GM12874 (cell line): ENCODE data around the gene DNAH14.

Source experiments
- TF ChIP-seq, protein P1 (sequence below): IDR thresholded peaks from 2 replicates; pipeline ENCODE4 v1.5.1; 2011; ENCODE audit warnings: low read depth, mild to moderate bottlenecking, control low read depth, low read length, moderate library complexity; ENCODE audit not compliant: insufficient read depth

The DNAH14 gene

DNA sequence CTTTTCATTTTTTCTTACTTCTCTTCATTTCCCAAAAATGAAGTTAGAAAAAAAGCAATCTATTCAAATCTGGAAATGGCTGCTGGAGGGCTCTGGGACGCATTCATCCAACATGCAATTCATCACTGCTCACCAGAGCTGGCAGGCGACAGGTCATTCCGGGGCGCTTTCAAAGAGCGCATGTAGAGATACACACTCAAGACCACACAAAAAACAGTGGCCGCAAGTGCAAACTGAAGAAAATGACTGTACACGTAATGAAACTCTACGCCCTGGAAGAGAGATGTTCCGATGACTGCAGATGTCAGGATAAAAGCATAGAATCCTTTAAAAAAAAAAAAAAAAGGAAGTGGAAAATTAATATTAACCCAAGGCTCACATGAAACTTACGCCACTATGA is 482.8 kb downstream of the DNAH14 start:
- TF ChIP-seq, protein P1, sequence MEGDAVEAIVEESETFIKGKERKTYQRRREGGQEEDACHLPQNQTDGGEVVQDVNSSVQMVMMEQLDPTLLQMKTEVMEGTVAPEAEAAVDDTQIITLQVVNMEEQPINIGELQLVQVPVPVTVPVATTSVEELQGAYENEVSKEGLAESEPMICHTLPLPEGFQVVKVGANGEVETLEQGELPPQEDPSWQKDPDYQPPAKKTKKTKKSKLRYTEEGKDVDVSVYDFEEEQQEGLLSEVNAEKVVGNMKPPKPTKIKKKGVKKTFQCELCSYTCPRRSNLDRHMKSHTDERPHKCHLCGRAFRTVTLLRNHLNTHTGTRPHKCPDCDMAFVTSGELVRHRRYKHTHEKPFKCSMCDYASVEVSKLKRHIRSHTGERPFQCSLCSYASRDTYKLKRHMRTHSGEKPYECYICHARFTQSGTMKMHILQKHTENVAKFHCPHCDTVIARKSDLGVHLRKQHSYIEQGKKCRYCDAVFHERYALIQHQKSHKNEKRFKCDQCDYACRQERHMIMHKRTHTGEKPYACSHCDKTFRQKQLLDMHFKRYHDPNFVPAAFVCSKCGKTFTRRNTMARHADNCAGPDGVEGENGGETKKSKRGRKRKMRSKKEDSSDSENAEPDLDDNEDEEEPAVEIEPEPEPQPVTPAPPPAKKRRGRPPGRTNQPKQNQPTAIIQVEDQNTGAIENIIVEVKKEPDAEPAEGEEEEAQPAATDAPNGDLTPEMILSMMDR: no peak

DNA sequence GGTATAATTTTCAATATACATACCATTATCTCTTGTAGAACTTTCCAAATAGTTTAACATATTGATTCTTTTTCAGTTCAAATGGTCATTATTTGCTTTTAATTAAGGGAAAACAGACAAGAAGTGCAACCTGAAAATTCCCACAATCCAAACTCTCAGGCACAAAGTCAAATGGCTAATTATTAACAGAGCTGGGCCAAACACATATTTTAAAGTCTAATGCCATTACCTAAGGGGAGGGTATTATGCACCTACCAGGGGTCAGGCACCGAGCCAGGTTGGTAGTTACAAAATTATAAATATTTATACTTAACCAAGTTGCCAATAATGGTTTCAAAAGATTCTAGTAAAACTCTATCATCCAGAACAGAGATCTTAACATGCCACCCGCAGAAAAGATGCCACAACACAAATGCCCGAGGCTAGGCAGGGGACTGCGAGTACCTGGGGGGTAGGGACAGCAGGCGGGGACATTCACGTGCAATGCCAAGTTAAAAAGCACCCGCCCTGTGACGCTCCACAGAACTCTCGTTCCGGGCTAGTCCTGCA is 483.4 kb downstream of the DNAH14 start:
- TF ChIP-seq, protein P1: no peak

DNA sequence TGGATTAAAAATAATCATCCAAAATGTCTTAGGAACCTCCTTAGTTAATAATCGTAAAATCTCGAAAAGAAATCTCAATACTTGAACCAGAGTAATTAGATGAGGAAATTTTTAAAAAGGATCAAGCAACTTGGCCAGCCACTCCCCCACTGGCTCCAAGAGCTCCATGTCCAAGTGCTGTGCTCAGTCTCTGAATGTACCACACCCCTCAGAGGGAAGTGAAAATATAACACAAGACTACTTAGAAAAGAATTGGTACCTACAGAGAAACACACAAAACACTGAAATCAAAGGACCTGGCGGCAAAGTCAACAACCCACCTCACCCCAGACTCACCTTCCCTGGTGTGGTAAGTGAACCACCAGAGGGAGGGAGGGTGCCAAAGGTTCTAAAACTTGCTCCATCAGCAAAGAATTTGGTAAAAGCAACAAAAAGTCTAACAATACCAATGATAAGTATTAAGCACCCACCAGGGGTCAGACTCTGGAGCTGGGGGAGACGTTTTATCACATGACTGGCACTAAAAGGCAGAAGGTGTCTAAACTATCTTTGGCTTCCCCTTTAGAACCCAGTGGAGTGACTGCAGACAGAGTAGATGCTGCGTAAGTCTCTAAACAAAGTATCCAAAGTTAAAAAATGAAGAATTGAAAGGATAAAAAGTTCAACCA is 484.4 kb downstream of the DNAH14 start:
- TF ChIP-seq, protein P1: no peak

DNA sequence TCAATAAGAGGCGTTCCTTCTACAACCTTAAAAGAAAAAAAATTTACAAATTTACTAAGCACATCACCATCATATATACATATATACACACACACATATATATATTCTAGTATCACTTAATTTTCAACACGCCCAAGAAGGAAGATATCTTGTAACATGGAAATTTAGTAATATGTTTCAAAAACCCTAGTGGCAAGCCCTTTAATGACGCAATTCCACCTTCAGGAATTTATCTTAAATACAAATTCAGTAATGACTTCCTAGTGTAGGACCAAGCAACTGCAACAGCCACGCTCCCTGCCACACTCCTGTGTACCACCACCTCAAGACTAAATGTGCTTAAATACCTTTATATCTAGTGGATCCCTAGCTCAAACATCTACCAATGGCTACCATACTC is 485.8 kb downstream of the DNAH14 start:
- TF ChIP-seq, protein P1: no peak

DNA sequence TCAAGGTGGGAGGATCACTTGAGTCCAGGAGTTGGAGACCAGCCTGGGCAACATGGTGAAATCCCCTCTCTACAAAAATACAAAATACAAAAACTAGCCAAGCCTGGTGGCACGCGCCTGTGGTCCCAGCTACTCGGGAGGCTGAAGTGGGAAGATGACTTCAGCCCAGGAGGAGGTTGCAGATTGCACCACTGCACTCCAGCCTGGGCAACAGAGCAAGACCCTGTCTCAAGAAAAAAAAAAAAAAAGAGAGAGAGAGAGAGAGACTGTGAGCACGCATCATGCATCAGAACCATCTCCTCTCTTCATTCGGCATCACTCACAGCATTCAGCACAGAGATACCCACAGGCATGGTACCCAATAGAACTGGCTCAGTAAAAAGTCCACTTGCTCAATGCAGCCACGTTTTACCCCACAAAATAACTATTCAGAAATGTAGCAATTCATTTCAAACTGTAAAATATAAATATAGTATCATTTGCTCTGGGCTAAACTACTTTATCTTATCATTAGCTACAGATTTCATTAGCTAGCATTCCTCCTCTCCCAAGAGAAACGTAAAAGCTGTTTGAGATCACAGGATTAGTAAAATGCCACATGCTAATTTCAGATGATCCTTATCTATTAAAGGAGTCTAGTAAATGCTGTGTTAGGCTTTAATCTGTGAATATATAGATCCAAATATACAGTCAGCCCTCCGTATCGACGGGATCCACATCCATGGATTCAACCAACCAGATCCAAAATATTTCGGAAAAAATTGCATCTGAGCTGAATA is 486.7 kb downstream of the DNAH14 start:
- TF ChIP-seq, protein P1: no peak

DNA sequence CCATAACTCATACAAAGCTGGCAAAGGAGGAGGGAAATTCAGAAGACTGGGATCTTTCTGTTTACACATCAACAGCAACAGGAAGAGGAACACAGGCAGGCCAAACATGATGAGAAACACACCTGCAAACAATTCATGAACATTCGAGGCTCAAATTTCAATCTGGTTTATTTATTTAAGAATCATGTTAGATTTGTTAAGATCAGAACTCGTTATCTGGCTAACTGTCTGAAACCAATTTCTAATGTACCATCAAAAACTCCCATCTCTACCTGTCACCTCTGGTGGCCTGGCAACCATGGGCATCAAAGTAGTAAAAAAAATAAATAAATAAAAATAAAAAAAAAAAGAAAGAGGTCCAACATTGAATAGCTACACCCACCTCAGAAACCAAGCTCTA is 488.6 kb downstream of the DNAH14 start:
- TF ChIP-seq, protein P1: no peak

DNA sequence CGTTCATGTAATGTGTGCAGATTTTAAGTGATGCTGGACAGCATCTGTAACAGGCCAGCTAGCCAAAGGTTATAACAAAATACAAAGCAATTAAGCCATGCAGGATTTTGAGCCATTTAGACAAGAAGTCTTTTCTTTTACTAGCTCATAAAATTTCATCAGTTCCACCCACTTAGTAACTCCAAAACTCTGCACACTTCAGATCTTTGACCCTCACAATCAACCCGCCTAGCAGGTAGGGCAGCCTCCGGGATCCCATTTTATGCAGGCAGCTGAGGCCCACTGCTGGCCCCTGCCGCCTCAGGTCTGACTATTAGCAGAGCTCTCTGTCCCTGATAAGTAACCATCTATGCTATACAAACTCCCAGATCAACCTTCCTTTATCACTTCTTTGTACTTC is 489.1 kb downstream of the DNAH14 start:
- TF ChIP-seq, protein P1: no peak
